Loucy (cell line): Measurements from ENCODE around the gene HMGN5.

Experiments used
- H2AFZ ChIP-seq: fragments of 200-600 bp; sonication (generic); 2 replicates; pipeline ENCODE4 v1.6.0; 2016; ENCODE audit warnings: antibody characterized with exemption, mild to moderate bottlenecking, low read length, moderate library complexity
- H3F3A ChIP-seq: fragments of 200-600 bp; 2 replicates; pipeline ENCODE4 v1.6.0; 2016; ENCODE audit warnings: antibody characterized with exemption, low read depth, mild to moderate bottlenecking
- H3K27me3 ChIP-seq: fragments of 200-600 bp; sonication (generic); 2 replicates; pipeline ENCODE4 v1.6.1; 2014; ENCODE audit warnings: low read length, mild to moderate bottlenecking; ENCODE audit not compliant: insufficient read depth, poor library complexity, severe bottlenecking
- H3K36me3 ChIP-seq: fragments of 200-600 bp; sonication (generic); 2 replicates; pipeline ENCODE4 v1.6.1; 2016; ENCODE audit warnings: low read length; ENCODE audit not compliant: insufficient read depth
- H3K4me1 ChIP-seq: fragments of 200-600 bp; sonication (generic); 2 replicates; pipeline ENCODE4 v1.5.1; 2014; ENCODE audit warnings: low read length, mild to moderate bottlenecking; ENCODE audit not compliant: insufficient read depth, poor library complexity, severe bottlenecking
- H3K4me2 ChIP-seq: fragments of 200-600 bp; sonication (generic); 2 replicates; pipeline ENCODE4 v1.6.0; 2014; ENCODE audit warnings: antibody characterized with exemption, low read length, low read depth, mild to moderate bottlenecking; ENCODE audit not compliant: poor library complexity, severe bottlenecking
- H3K4me3 ChIP-seq: fragments of 200-600 bp; sonication (generic); 2 replicates; pipeline ENCODE4 v1.5.1; 2014; ENCODE audit warnings: low read length, mild to moderate bottlenecking, mixed read lengths; ENCODE audit not compliant: poor library complexity, severe bottlenecking
- H3K79me2 ChIP-seq: fragments of 200-600 bp; sonication (generic); 2 replicates; pipeline ENCODE4 v1.6.1; 2014; ENCODE audit warnings: low read length; ENCODE audit not compliant: insufficient read depth
- H3K9ac ChIP-seq: fragments of 200-600 bp; sonication (generic); 2 replicates; pipeline ENCODE4 v1.6.0; 2014; ENCODE audit warnings: mild to moderate bottlenecking, low read depth, low read length, moderate library complexity; ENCODE audit not compliant: poor library complexity, severe bottlenecking
- H3K9me2 ChIP-seq: fragments of 200-600 bp; sonication (generic); replicated peaks from 2 replicates; pipeline ENCODE4 v1.6.1; 2016; ENCODE audit warnings: low read depth, low read length, mixed read lengths
- H3K9me3 ChIP-seq: fragments of 200-600 bp; sonication (generic); 2 replicates; pipeline ENCODE4 v1.6.1; 2014; ENCODE audit warnings: mild to moderate bottlenecking, antibody characterized with exemption, low read length, low read depth; ENCODE audit not compliant: insufficient read depth
- H4K20me1 ChIP-seq: fragments of 200-600 bp; sonication (generic); 2 replicates; pipeline ENCODE4 v1.6.0; 2014; ENCODE audit warnings: antibody characterized with exemption, low read length, mild to moderate bottlenecking; ENCODE audit not compliant: insufficient read depth, poor library complexity, severe bottlenecking
- CTCF ChIP-seq: fragments of 200-600 bp; sonication (generic); conservative IDR thresholded peaks from 2 replicates; pipeline ENCODE4 v1.5.1; 2014; ENCODE audit warnings: mild to moderate bottlenecking, antibody characterized with exemption, low read length
- EZH2phosphoT487 ChIP-seq: fragments of 200-600 bp; IDR thresholded peaks from 2 replicates; pipeline ENCODE4 v1.6.1; 2018; ENCODE audit warnings: antibody characterized with exemption, mild to moderate bottlenecking, moderate library complexity, borderline replicate concordance

The HMGN5 gene

GRCh38 chrX:81231476-81231875 is 29.8 kb upstream of the HMGN5 start:
- Histone ChIP-seq H4K20me1 (no peaks in the 10 kb centered on the region), H2AFZ (no peak overlapping the region), H3F3A (no peaks in the 10 kb centered on the region), H3K9ac (no peak overlapping the region), H3K9me3 (no peaks in the 10 kb centered on the region), H3K4me1 (no peaks in the 10 kb centered on the region), H3K79me2 (peaks cover 32% of the 10 kb centered on the region; the same call in 1 of the 2 replicates), H3K27me3 (no peaks in the 10 kb centered on the region), H3K4me2 (no peak overlapping the region), H3K4me3 (no peak overlapping the region), H3K9me2 (no peaks in the 10 kb centered on the region), H3K36me3 (no peaks in the 10 kb centered on the region)
- TF ChIP-seq CTCF (no peak), EZH2phosphoT487 (no peak)

DNA sequence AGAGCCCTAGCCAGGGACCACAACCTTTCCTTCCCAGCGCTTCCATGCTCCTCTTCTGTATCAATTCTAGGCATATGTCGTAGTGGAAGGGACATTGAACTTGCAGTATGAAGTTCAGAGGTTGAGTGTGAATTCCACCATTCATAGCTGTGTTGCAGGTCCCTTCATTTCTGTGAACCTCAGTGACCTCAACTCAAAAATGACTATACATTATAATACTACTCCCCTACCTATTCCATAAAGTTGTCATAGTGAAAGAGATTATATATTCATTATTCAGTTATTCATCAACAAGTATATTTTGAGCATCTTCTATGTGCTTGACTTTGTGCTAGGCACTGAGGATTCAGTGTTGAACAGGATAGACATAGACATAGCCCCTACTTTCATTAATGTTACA is 28.2 kb upstream of the HMGN5 start:
- Histone ChIP-seq H3K4me3 (no peak overlapping the region), H2AFZ (no peak overlapping the region), H3K4me1 (no peaks in the 10 kb centered on the region), H3K9ac (no peak overlapping the region), H3K36me3 (no peaks in the 10 kb centered on the region), H3K27me3 (no peaks in the 10 kb centered on the region), H3K9me3 (no peaks in the 10 kb centered on the region), H3K79me2 (peaks cover 38% of the 10 kb centered on the region; the same call in 1 of the 2 replicates), H3K9me2 (no peaks in the 10 kb centered on the region), H3F3A (no peaks in the 10 kb centered on the region), H3K4me2 (no peak overlapping the region), H4K20me1 (no peaks in the 10 kb centered on the region)
- TF ChIP-seq EZH2phosphoT487 (no peak), CTCF (no peak)

- no peaks in the 10 kb centered on the region for H3K4me1 ChIP-seq
- H2AFZ ChIP-seq: no peak overlapping the region
- H3F3A ChIP-seq: no peaks in the 10 kb centered on the region
- H3K79me2 ChIP-seq: peaks cover 39% of the 10 kb centered on the region; the same call in 1 of the 2 replicates
- no peaks in the 10 kb centered on the region for H3K36me3 ChIP-seq
- H3K27me3 ChIP-seq: no peaks in the 10 kb centered on the region
- H3K9me3 ChIP-seq: no peaks in the 10 kb centered on the region
- H3K9ac ChIP-seq: no peak overlapping the region
- TF ChIP-seq EZH2phosphoT487: no peak
- no peak for TF ChIP-seq CTCF
- peaks cover under 1% of the 10 kb centered on the region for H4K20me1 ChIP-seq
- no peak overlapping the region for H3K4me2 ChIP-seq
- no peaks in the 10 kb centered on the region for H3K9me2 ChIP-seq
- H3K4me3 ChIP-seq: no peak overlapping the region
These were observed 27.5 kb upstream of the HMGN5 start for GRCh38 chrX:81229229-81229628.
